HCT116 (cell line): Measurements from ENCODE around the gene C11orf21.

Experiments
- CTCF ChIP-seq, 3 experiments: fragments of 200-600 bp in 1 of 3; sonication (generic) in 1 of 3; IDR thresholded peaks in 2 of 3; conservative IDR thresholded peaks in 1 of 3; 2 replicates each; pipeline ENCODE4 v1.5.1; 2012 to 2017; ENCODE audit warnings: low read depth in 2 of 3, low read length in 2 of 3, antibody characterized with exemption in 1 of 3, borderline replicate concordance in 1 of 3, control low read depth in 1 of 3, mild to moderate bottlenecking in 1 of 3, mixed read lengths in 1 of 3, mixed run types in 1 of 3, moderate library complexity in 1 of 3; ENCODE audit not compliant: insufficient read depth in 1 of 3
- POLR2A ChIP-seq: IDR thresholded peaks from 2 replicates; pipeline ENCODE4 v1.7.0; 2011; ENCODE audit warnings: borderline replicate concordance; ENCODE audit not compliant: insufficient read depth, insufficient read length; ENCODE audit errors: extremely low read depth
- ZNF274 ChIP-seq: fragments of 200-500 bp; sonication (Bioruptor generic); IDR thresholded peaks from 2 replicates; pipeline ENCODE4 v1.6.1; 2014; ENCODE audit warnings: mild to moderate bottlenecking, low read depth, low read length, inconsistent platforms

- no peak for TF ChIP-seq POLR2A
- TF ChIP-seq CTCF (IDR thresholded peaks at IDR 0.05 in 2 of 3, conservative IDR thresholded peaks at IDR 0.05 in 1 of 3; ENCODE audit: borderline replicate concordance in 1 of 3, insufficient read depth in 1 of 3, low read depth in 2 of 3, low read length in 2 of 3) = no peak
- no peak for TF ChIP-seq ZNF274
These were observed 39.2 kb downstream of the C11orf21 start for GRCh38 chr11:2262301-2263070.
